ENCODE data around the gene CCT6A.
"Not testable (repeated sequence)": the region's sequence is repeated elsewhere in the genome, so short reads cannot be mapped to it uniquely, and the experiment has no call there.

CCT6A gene

GRCh38 chr7:56063500-56063881 lies 11.9 kb downstream of the CCT6A start:
- H2BK120ac ChIP-seq (ENCODE audit: insufficient read depth, low read length, poor library complexity): no peak overlapping the region
- DNase-seq: no peak
- H3K4me1 ChIP-seq (ENCODE audit: control insufficient read depth in 1 of 2, insufficient read depth in 2 of 2, low read length in 2 of 2): peaks cover 0 to 2% of the 10 kb centered on the region in 2 experiments
- no peak overlapping the region for H4K91ac ChIP-seq (ENCODE audit: low read depth, low read length)
- H3K4me3 ChIP-seq (ENCODE audit: low read depth, low read length): no peak overlapping the region
- no peak overlapping the region for H3K4ac ChIP-seq (ENCODE audit: low read depth, low read length)
- H2BK5ac ChIP-seq (ENCODE audit: low read depth, low read length, poor library complexity): no peak overlapping the region
- H2BK12ac ChIP-seq (ENCODE audit: low read length): no peak overlapping the region
- no peak overlapping the region for H2AFZ ChIP-seq (ENCODE audit: insufficient read depth, low read length, poor library complexity)
- no peaks in the 10 kb centered on the region for H3K79me2 ChIP-seq (ENCODE audit: control insufficient read depth, insufficient read depth, low read length, poor library complexity)
- H3K36me3 ChIP-seq (ENCODE audit: control insufficient read depth in 1 of 2, insufficient read depth in 2 of 2, low read length in 2 of 2): peaks cover 10 to 21% of the 10 kb centered on the region in 2 experiments
- no peak overlapping the region for H3K27ac ChIP-seq (ENCODE audit: low read depth, low read length)
- H2AK5ac ChIP-seq (ENCODE audit: low read length): no peak overlapping the region
- no CpG with 5 or more reads among the region's 7 CpGs for WGBS (ENCODE audit: extremely low coverage, insufficient coverage, insufficient read length)
- H3K4me2 ChIP-seq (ENCODE audit: low read length): peak overlapping the region; percentile 61
- no peak overlapping the region for H4K8ac ChIP-seq (ENCODE audit: low read depth, low read length)
- H3K14ac ChIP-seq (ENCODE audit: low read length): no peak overlapping the region
- no peaks in the 10 kb centered on the region for H3K27me3 ChIP-seq (ENCODE audit: insufficient read depth, low read length)
- peaks cover 4% of the 10 kb centered on the region for H3K79me1 ChIP-seq (ENCODE audit: low read length)
- H3K23ac ChIP-seq (ENCODE audit: low read length): no peak overlapping the region
- no peak overlapping the region for H4K12ac ChIP-seq (ENCODE audit: low read depth, low read length)
- H3K18ac ChIP-seq (ENCODE audit: low read length): no peak overlapping the region
- H3K9ac ChIP-seq (ENCODE audit: low read length): peak overlapping the region; percentile 68
- no peaks in the 10 kb centered on the region for H3K9me3 ChIP-seq (ENCODE audit: insufficient read depth, low read depth, low read length)

DNA sequence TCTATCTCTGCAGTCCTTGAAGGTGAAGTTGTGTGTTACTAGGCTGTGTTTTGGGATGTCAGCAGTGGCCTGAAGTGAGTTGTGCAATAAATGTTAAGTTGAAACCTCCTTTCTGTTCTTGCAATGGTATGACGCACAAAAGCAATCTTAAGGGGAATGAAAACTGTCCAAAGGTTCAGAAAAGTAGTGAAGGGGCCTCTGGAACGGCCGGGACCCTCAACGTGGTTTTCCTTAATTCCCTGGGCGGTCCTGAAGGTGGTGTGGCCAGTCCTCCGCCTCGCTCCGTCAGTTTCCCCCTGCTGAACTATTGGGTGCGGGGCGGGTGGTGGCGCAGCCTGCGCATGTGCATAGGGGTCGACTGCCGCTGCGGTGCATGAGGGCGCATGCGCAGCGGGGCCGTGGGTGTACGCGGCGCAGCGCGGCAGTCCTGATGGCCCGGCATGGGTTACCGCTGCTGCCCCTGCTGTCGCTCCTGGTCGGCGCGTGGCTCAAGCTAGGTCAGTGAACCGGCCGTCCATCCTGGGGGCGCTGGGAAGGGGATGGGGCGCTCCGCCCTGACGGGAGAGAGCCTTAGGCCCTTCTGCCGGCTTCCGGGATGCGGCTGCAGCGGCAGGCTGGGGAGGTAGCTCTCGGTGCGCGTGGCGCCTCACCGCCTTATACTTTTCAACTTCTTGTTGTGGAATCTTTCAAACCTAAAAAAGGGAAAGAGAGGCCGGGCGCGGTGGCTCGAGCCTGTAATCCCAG lies 12.5 kb downstream of the CCT6A start, which contains the start of gene SUMF2:
TSS of gene SUMF2 (plus strand) at position 405 of the 744 bp plus-strand sequence. CDS start at position 431, 26 bp downstream.
- peak within 1 kb of the TSS; percentile 83 for H3K4me3 ChIP-seq (ENCODE audit: low read depth, low read length)
- WGBS (ENCODE audit: extremely low coverage, insufficient coverage, insufficient read length): no CpG with 5 or more reads among the region's 49 CpGs
- peak within 1 kb of the TSS; percentile 9 for H2AFZ ChIP-seq (ENCODE audit: insufficient read depth, low read length, poor library complexity)

GRCh38 chr7:56066376-56066775 lies 14.8 kb downstream of the CCT6A start:
- DNase-seq; H3K14ac ChIP-seq (ENCODE audit: low read length); H3K79me2 ChIP-seq (ENCODE audit: control insufficient read depth, insufficient read depth, low read length, poor library complexity); H2AFZ ChIP-seq (ENCODE audit: insufficient read depth, low read length, poor library complexity); H3K27ac ChIP-seq (ENCODE audit: low read depth, low read length); H3K27me3 ChIP-seq (ENCODE audit: insufficient read depth, low read length); H2BK120ac ChIP-seq (ENCODE audit: insufficient read depth, low read length, poor library complexity); H4K91ac ChIP-seq (ENCODE audit: low read depth, low read length); H3K4me1 ChIP-seq (ENCODE audit: control insufficient read depth in 1 of 2, insufficient read depth in 2 of 2, low read length in 2 of 2); H3K4ac ChIP-seq (ENCODE audit: low read depth, low read length); H3K23ac ChIP-seq (ENCODE audit: low read length); H3K18ac ChIP-seq (ENCODE audit: low read length); H2BK5ac ChIP-seq (ENCODE audit: low read depth, low read length, poor library complexity); H3K9me3 ChIP-seq (ENCODE audit: insufficient read depth, low read depth, low read length); H2BK12ac ChIP-seq (ENCODE audit: low read length); H3K9ac ChIP-seq (ENCODE audit: low read length); H4K8ac ChIP-seq (ENCODE audit: low read depth, low read length); H3K4me3 ChIP-seq (ENCODE audit: low read depth, low read length); H2AK5ac ChIP-seq (ENCODE audit: low read length); H3K79me1 ChIP-seq (ENCODE audit: low read length); H3K4me2 ChIP-seq (ENCODE audit: low read length); H4K12ac ChIP-seq (ENCODE audit: low read depth, low read length): not testable (repeated sequence)
- WGBS (ENCODE audit: extremely low coverage, insufficient coverage, insufficient read length): no CpG with 5 or more reads among the region's 13 CpGs
- peaks cover 6 to 20% of the 10 kb centered on the region in 2 experiments for H3K36me3 ChIP-seq (ENCODE audit: control insufficient read depth in 1 of 2, insufficient read depth in 2 of 2, low read length in 2 of 2)

More for the DNA sequence above, 12.5 kb downstream of the CCT6A start, which contains the start of gene SUMF2:
- no peak within 1 kb of the TSS for H2BK120ac ChIP-seq (ENCODE audit: insufficient read depth, low read length, poor library complexity)
- peaks cover 8 to 22% of the 10 kb centered on the region in 2 experiments for H3K36me3 ChIP-seq (ENCODE audit: control insufficient read depth in 1 of 2, insufficient read depth in 2 of 2, low read length in 2 of 2)
- H4K8ac ChIP-seq (ENCODE audit: low read depth, low read length): peak within 1 kb of the TSS; percentile 64
- H4K12ac ChIP-seq (ENCODE audit: low read depth, low read length): peak within 1 kb of the TSS; percentile 57
- H4K91ac ChIP-seq (ENCODE audit: low read depth, low read length): peak within 1 kb of the TSS; percentile 31
- peak within 1 kb of the TSS; percentile 21 for H3K18ac ChIP-seq (ENCODE audit: low read length)
- no peak within 1 kb of the TSS for H2AK5ac ChIP-seq (ENCODE audit: low read length)
- DNase-seq: peak; percentile 95 to 97
- H3K4ac ChIP-seq (ENCODE audit: low read depth, low read length): no peak within 1 kb of the TSS
- H3K9me3 ChIP-seq (ENCODE audit: insufficient read depth, low read depth, low read length): no peaks in the 10 kb centered on the region
- H3K79me1 ChIP-seq (ENCODE audit: low read length): peaks cover 4% of the 10 kb centered on the region
- no peak within 1 kb of the TSS for H2BK12ac ChIP-seq (ENCODE audit: low read length)
- peak within 1 kb of the TSS; percentile 74 for H3K14ac ChIP-seq (ENCODE audit: low read length)
- peaks cover 0 to 2% of the 10 kb centered on the region in 2 experiments for H3K4me1 ChIP-seq (ENCODE audit: control insufficient read depth in 1 of 2, insufficient read depth in 2 of 2, low read length in 2 of 2)
- H3K9ac ChIP-seq (ENCODE audit: low read length): peak within 1 kb of the TSS; percentile 76
- no peaks in the 10 kb centered on the region for H3K79me2 ChIP-seq (ENCODE audit: control insufficient read depth, insufficient read depth, low read length, poor library complexity)
- peak within 1 kb of the TSS; percentile 80 for H3K27ac ChIP-seq (ENCODE audit: low read depth, low read length)
- H3K4me2 ChIP-seq (ENCODE audit: low read length): peak within 1 kb of the TSS; percentile 90
- H3K27me3 ChIP-seq (ENCODE audit: insufficient read depth, low read length): no peaks in the 10 kb centered on the region
- no peak within 1 kb of the TSS for H3K23ac ChIP-seq (ENCODE audit: low read length)
- no peak within 1 kb of the TSS for H2BK5ac ChIP-seq (ENCODE audit: low read depth, low read length, poor library complexity)

DNA sequence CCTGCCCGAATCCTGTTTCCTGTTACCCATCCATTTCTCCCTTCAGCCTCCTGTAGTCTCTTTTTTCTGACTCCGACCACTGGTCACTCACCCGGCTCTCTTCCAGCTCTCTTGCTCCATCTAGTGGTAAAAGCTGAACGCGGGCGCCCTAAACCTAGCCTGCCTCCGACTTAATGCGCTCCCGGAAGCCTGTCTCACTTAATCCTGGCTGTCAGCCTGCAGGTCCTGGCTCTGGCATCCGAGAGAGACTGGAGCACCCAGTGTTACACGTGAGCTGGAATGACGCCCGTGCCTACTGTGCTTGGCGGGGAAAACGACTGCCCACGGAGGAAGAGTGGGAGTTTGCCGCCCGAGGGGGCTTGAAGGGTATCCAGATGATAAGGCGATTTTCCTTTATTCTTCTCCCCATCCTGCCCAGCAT lies 22.8 kb downstream of the CCT6A start:
- H2BK120ac ChIP-seq (ENCODE audit: insufficient read depth, low read length, poor library complexity): no peak overlapping the region
- H3K4me1 ChIP-seq (ENCODE audit: control insufficient read depth in 1 of 2, insufficient read depth in 2 of 2, low read length in 2 of 2): no peaks in the 10 kb centered on the region
- no peak overlapping the region for H4K12ac ChIP-seq (ENCODE audit: low read depth, low read length)
- H2AFZ ChIP-seq (ENCODE audit: insufficient read depth, low read length, poor library complexity): no peak overlapping the region
- no peak overlapping the region for H3K14ac ChIP-seq (ENCODE audit: low read length)
- no peak overlapping the region for H3K27ac ChIP-seq (ENCODE audit: low read depth, low read length)
- no peak overlapping the region for H3K4me3 ChIP-seq (ENCODE audit: low read depth, low read length)
- no peaks in the 10 kb centered on the region for H3K79me2 ChIP-seq (ENCODE audit: control insufficient read depth, insufficient read depth, low read length, poor library complexity)
- no peak overlapping the region for H2AK5ac ChIP-seq (ENCODE audit: low read length)
- H3K9me3 ChIP-seq (ENCODE audit: insufficient read depth, low read depth, low read length): no peaks in the 10 kb centered on the region
- H4K91ac ChIP-seq (ENCODE audit: low read depth, low read length): no peak overlapping the region
- H3K4ac ChIP-seq (ENCODE audit: low read depth, low read length): no peak overlapping the region
- H3K79me1 ChIP-seq (ENCODE audit: low read length): no peaks in the 10 kb centered on the region
- peaks cover 28 to 34% of the 10 kb centered on the region in 2 experiments for H3K36me3 ChIP-seq (ENCODE audit: control insufficient read depth in 1 of 2, insufficient read depth in 2 of 2, low read length in 2 of 2)
- no peak overlapping the region for H4K8ac ChIP-seq (ENCODE audit: low read depth, low read length)
- H2BK5ac ChIP-seq (ENCODE audit: low read depth, low read length, poor library complexity): no peak overlapping the region
- H3K27me3 ChIP-seq (ENCODE audit: insufficient read depth, low read length): no peaks in the 10 kb centered on the region
- H2BK12ac ChIP-seq (ENCODE audit: low read length): no peak overlapping the region
- H3K18ac ChIP-seq (ENCODE audit: low read length): no peak overlapping the region
- H3K23ac ChIP-seq (ENCODE audit: low read length): no peak overlapping the region
- H3K4me2 ChIP-seq (ENCODE audit: low read length): no peak overlapping the region
- no CpG with 5 or more reads among the region's 19 CpGs for WGBS (ENCODE audit: extremely low coverage, insufficient coverage, insufficient read length)
- no peak overlapping the region for H3K9ac ChIP-seq (ENCODE audit: low read length)
- peak; percentile 74 to 92 for DNase-seq
